Measurements from ENCODE around the gene STAT1. TPM values are rescaled to one million over a fixed set of nuclear protein-coding genes. Genes with fewer than 3 reads are reported as not detected.

The STAT1 gene
- total RNA-seq, 1 donor, result 132 TPM

DNA sequence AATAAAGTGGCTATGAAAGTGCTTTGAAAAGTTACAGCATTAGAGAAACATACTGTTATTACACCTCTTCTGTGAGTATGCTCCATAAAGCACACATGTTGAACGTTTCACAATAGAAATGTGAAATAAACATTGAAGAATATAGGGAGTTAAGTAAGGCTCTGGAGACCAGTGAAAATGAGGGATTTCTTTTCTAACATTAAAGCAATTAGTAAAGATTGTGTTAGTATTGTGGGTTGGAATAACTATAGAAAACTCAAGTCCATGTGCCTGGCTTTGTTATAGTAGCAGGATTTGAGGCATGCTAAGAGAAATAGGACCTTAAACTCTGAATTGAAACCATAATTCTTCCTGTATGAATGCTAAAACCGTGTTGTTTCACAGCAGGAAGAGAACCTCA, 70.3 kb downstream of the STAT1 start:
- no peak overlapping the region for H3K4me3 ChIP-seq (ENCODE audit: low read depth, low read length)
- DNase-seq (ENCODE audit: low read depth), result no peak

DNA sequence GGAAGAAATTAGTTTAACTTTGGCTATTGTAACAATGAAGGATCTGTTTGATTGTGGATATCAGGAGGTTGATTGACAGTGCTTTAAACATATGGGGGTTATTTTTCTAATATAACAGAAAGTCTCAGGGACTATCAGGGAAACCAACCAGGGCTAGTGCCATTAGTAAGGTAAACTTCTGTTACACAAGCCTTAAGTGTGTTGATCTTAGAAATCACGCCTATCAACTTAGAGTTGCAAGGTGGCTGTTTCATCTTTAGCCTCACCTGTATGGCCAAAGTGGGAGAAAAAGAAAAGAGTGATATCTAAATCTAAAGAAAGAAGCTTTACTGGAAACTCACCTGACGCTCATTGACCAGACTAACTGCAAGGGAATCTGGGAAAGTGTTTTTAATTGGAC, 71.3 kb downstream of the STAT1 start:
- TF ChIP-seq, protein P1, sequence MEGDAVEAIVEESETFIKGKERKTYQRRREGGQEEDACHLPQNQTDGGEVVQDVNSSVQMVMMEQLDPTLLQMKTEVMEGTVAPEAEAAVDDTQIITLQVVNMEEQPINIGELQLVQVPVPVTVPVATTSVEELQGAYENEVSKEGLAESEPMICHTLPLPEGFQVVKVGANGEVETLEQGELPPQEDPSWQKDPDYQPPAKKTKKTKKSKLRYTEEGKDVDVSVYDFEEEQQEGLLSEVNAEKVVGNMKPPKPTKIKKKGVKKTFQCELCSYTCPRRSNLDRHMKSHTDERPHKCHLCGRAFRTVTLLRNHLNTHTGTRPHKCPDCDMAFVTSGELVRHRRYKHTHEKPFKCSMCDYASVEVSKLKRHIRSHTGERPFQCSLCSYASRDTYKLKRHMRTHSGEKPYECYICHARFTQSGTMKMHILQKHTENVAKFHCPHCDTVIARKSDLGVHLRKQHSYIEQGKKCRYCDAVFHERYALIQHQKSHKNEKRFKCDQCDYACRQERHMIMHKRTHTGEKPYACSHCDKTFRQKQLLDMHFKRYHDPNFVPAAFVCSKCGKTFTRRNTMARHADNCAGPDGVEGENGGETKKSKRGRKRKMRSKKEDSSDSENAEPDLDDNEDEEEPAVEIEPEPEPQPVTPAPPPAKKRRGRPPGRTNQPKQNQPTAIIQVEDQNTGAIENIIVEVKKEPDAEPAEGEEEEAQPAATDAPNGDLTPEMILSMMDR (IDR thresholded peaks at IDR 0.05; ENCODE audit: insufficient read depth, low read depth, low read length), result no peak
- no peak overlapping the region for H3K4me3 ChIP-seq (ENCODE audit: low read depth, low read length)
- no peak for DNase-seq (ENCODE audit: low read depth)

More for the DNA sequence above, 70.3 kb downstream of the STAT1 start:
- TF ChIP-seq, protein P1 (IDR thresholded peaks at IDR 0.05; ENCODE audit: insufficient read depth, low read depth, low read length), result no peak

DNA sequence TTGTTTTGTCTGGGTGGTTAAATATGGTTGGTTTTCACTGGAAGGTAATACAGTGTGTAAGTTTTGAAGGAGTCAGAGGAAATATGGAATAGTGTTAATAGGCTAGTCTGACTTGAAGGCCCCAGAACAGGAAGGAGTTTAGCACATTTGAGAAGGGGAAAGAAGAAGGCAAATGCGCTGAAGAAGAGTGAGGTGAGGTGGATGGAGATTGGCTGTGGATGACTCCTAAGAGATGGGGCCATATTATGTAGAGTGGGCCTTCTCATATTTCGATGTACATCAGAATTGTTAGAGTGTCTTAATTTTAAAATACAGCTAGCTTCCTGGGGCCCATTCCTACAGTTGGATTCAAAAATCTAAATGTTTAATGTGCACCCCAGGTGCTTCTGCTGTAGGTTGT, 72.4 kb downstream of the STAT1 start:
- no peak for DNase-seq (ENCODE audit: low read depth)
- TF ChIP-seq, protein P1 (IDR thresholded peaks at IDR 0.05; ENCODE audit: insufficient read depth, low read depth, low read length), result no peak
- no peak overlapping the region for H3K4me3 ChIP-seq (ENCODE audit: low read depth, low read length)

DNA sequence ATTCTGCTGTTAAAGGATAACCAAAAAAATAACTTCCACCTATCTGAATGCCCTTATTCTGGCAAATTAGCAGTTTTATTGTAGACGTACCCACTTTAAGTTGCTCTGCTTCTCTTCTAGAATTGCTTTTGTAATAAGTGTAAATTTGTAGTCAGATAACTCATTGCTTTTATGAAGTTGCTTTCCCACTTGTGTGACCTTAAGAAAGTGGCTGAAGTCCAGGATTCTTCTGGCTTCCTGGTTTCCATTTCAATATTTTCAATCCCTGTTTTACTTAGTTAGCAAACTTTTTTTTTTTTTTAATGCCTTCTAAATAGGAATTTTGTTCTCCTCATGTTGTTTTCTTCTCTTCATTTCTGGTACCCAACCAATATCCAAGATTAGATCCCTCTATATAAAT, 73.5 kb downstream of the STAT1 start:
- peak; percentile 41 for DNase-seq (ENCODE audit: low read depth)
- H3K4me3 ChIP-seq (ENCODE audit: low read depth, low read length), result no peak overlapping the region
- TF ChIP-seq, protein P1 (IDR thresholded peaks at IDR 0.05; ENCODE audit: insufficient read depth, low read depth, low read length), result no peak

DNA sequence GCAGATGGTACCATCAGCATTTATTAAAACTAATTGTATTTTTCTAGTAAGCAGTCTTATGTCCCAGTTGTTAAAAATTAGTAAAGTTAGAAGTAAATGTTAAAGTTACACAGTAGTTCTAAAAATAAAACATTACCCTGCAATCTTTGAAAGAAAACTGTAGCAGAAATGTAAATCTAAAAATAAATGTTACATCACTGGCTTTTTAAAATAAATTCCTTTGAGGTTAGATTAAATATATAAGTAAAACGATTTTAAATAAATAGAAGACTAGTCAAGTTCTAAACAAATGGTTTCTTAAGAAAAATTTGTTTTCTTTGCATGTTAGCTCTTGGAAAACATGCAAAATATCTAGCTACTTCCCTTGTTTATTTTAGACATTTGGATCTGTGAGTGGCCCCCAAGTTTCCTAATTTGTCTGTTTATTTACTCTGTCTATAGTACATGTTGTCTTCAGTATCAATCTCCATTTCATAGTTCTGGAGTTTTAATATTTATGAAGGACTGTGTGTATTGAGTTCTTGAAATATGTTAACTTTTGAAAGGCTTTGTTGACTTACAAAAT, 75.1 kb downstream of the STAT1 start:
- H3K4me3 ChIP-seq (ENCODE audit: low read depth, low read length), result no peak overlapping the region
- TF ChIP-seq, protein P1 (IDR thresholded peaks at IDR 0.05; ENCODE audit: insufficient read depth, low read depth, low read length), result no peak
- DNase-seq (ENCODE audit: low read depth), result no peak

DNA sequence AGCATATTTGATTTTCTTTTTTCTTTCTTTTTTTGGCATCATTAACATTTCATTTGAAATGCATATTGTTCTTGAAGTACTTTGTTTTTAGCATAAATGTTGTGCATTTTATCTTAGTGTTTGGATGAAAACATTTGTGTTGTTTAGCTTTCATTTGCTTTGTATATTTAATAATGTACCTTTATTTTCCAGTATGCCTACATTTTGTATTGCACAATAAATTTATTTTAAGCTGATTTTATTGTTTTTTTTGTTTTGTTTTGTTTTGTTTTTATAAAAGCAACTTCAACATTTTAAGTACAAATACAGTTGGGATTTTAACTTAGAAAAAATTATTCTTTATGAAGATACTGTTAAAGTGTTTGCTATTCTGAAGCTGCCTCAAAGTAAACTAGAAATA, 78.9 kb downstream of the STAT1 start:
- TF ChIP-seq, protein P1 (IDR thresholded peaks at IDR 0.05; ENCODE audit: insufficient read depth, low read depth, low read length), result no peak
- H3K4me3 ChIP-seq (ENCODE audit: low read depth, low read length), result no peak overlapping the region
- DNase-seq (ENCODE audit: low read depth), result no peak

DNA sequence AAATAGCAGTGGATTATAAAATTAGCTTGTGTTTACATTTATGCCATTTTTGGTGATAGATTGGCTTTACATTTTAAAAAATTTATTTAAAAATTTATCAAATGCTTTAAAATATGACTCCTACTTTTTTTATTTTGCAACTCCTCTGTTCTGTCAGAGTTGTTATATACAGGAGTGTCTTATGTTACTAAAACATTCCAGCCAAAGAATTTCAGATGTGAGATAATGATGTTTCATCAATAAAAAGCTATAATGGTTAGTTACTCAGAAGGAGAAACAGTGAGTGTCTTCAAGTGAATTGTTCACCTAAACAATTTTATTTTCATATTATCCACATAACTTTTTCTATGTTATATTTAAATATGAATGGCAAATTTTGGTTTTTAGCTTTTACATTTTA, 80.6 kb downstream of the STAT1 start:
- H3K4me3 ChIP-seq (ENCODE audit: low read depth, low read length), result no peak overlapping the region
- TF ChIP-seq, protein P1 (IDR thresholded peaks at IDR 0.05; ENCODE audit: insufficient read depth, low read depth, low read length), result no peak
- no peak for DNase-seq (ENCODE audit: low read depth)
